ENCODE measurements around the gene TMEM108.

Gene TMEM108

GRCh38 chr3:133158686-133159085 is 120.5 kb downstream of the TMEM108 start:
- H3K27me3 ChIP-seq (ENCODE audit: control insufficient read depth in 1 of 2, insufficient read depth in 2 of 2, low read length in 2 of 2): no peaks in the 10 kb centered on the region
- peaks cover 0 to 2% of the 10 kb centered on the region in 2 donors for H3K9me3 ChIP-seq (ENCODE audit: control insufficient read depth in 1 of 2, low read length in 2 of 2)
- H3K36me3 ChIP-seq (ENCODE audit: control insufficient read depth in 1 of 2, insufficient read depth in 2 of 2, low read length in 2 of 2): no peaks in the 10 kb centered on the region
- no peak overlapping the region for H3K27ac ChIP-seq (ENCODE audit: low read depth, low read length)
- no peaks in the 10 kb centered on the region for H3K4me1 ChIP-seq (ENCODE audit: control insufficient read depth in 1 of 2, insufficient read depth in 2 of 2, low read length in 2 of 2)
- H3K4me3 ChIP-seq (ENCODE audit: low read depth in 1 of 2, low read length in 2 of 2): no peak overlapping the region
- H3K9ac ChIP-seq (ENCODE audit: low read depth in 1 of 2, low read length in 2 of 2): no peak overlapping the region

- no peaks in the 10 kb centered on the region for H3K4me1 ChIP-seq (ENCODE audit: control insufficient read depth in 1 of 2, insufficient read depth in 2 of 2, low read length in 2 of 2)
- no peak overlapping the region for H3K4me3 ChIP-seq (ENCODE audit: low read depth in 1 of 2, low read length in 2 of 2)
- H3K27me3 ChIP-seq (ENCODE audit: control insufficient read depth in 1 of 2, insufficient read depth in 2 of 2, low read length in 2 of 2): no peaks in the 10 kb centered on the region
- peaks cover 0 to 2% of the 10 kb centered on the region in 2 donors for H3K9me3 ChIP-seq (ENCODE audit: control insufficient read depth in 1 of 2, low read length in 2 of 2)
- no peak overlapping the region for H3K9ac ChIP-seq (ENCODE audit: low read depth in 1 of 2, low read length in 2 of 2)
- no peaks in the 10 kb centered on the region for H3K36me3 ChIP-seq (ENCODE audit: control insufficient read depth in 1 of 2, insufficient read depth in 2 of 2, low read length in 2 of 2)
- H3K27ac ChIP-seq (ENCODE audit: low read depth, low read length): no peak overlapping the region
Observed at GRCh38 chr3:133159498-133160475, 121.6 kb downstream of the TMEM108 start.

- Histone ChIP-seq H3K4me1 (ENCODE audit: control insufficient read depth in 1 of 2, insufficient read depth in 2 of 2, low read length in 2 of 2) (no peaks in the 10 kb centered on the region), H3K27ac (ENCODE audit: low read depth, low read length) (no peak overlapping the region), H3K9me3 (ENCODE audit: control insufficient read depth in 1 of 2, low read length in 2 of 2) (peaks cover 0 to 2% of the 10 kb centered on the region in 2 donors), H3K27me3 (ENCODE audit: control insufficient read depth in 1 of 2, insufficient read depth in 2 of 2, low read length in 2 of 2) (no peaks in the 10 kb centered on the region), H3K36me3 (ENCODE audit: control insufficient read depth in 1 of 2, insufficient read depth in 2 of 2, low read length in 2 of 2) (no peaks in the 10 kb centered on the region), H3K4me3 (ENCODE audit: low read depth in 1 of 2, low read length in 2 of 2) (no peak overlapping the region), H3K9ac (ENCODE audit: low read depth in 1 of 2, low read length in 2 of 2) (no peak overlapping the region)
Observed at GRCh38 chr3:133161656-133162055, 123.5 kb downstream of the TMEM108 start.

- Histone ChIP-seq H3K9ac (ENCODE audit: low read depth in 1 of 2, low read length in 2 of 2) (no peak overlapping the region), H3K27me3 (ENCODE audit: control insufficient read depth in 1 of 2, insufficient read depth in 2 of 2, low read length in 2 of 2) (no peaks in the 10 kb centered on the region), H3K4me1 (ENCODE audit: control insufficient read depth in 1 of 2, insufficient read depth in 2 of 2, low read length in 2 of 2) (no peaks in the 10 kb centered on the region), H3K9me3 (ENCODE audit: control insufficient read depth in 1 of 2, low read length in 2 of 2) (peaks cover 0 to 3% of the 10 kb centered on the region in 2 donors), H3K36me3 (ENCODE audit: control insufficient read depth in 1 of 2, insufficient read depth in 2 of 2, low read length in 2 of 2) (no peaks in the 10 kb centered on the region), H3K27ac (ENCODE audit: low read depth, low read length) (no peak overlapping the region), H3K4me3 (ENCODE audit: low read depth in 1 of 2, low read length in 2 of 2) (no peak overlapping the region)
Observed at GRCh38 chr3:133162265-133162664, 124.1 kb downstream of the TMEM108 start.

GRCh38 chr3:133162670-133163305 is 124.6 kb downstream of the TMEM108 start:
- H3K27me3 ChIP-seq (ENCODE audit: control insufficient read depth in 1 of 2, insufficient read depth in 2 of 2, low read length in 2 of 2): no peaks in the 10 kb centered on the region
- H3K27ac ChIP-seq (ENCODE audit: low read depth, low read length): no peak overlapping the region
- no peak overlapping the region for H3K9ac ChIP-seq (ENCODE audit: low read depth in 1 of 2, low read length in 2 of 2)

GRCh38 chr3:133167340-133168024 is 129.3 kb downstream of the TMEM108 start:
- Histone ChIP-seq H3K36me3 (ENCODE audit: control insufficient read depth in 1 of 2, insufficient read depth in 2 of 2, low read length in 2 of 2) (no peaks in the 10 kb centered on the region), H3K9ac (ENCODE audit: low read depth in 1 of 2, low read length in 2 of 2) (no peak overlapping the region), H3K4me1 (ENCODE audit: control insufficient read depth in 1 of 2, insufficient read depth in 2 of 2, low read length in 2 of 2) (no peaks in the 10 kb centered on the region), H3K27me3 (ENCODE audit: control insufficient read depth in 1 of 2, insufficient read depth in 2 of 2, low read length in 2 of 2) (no peaks in the 10 kb centered on the region), H3K4me3 (ENCODE audit: low read depth in 1 of 2, low read length in 2 of 2) (no peak overlapping the region), H3K27ac (ENCODE audit: low read depth, low read length) (no peak overlapping the region), H3K9me3 (ENCODE audit: control insufficient read depth in 1 of 2, low read length in 2 of 2) (peaks cover 0 to 3% of the 10 kb centered on the region in 2 donors)

More at GRCh38 chr3:133162670-133163305, 124.6 kb downstream of the TMEM108 start:
- Histone ChIP-seq H3K9me3 (ENCODE audit: control insufficient read depth in 1 of 2, low read length in 2 of 2) (peaks cover 0 to 3% of the 10 kb centered on the region in 2 donors), H3K4me1 (ENCODE audit: control insufficient read depth in 1 of 2, insufficient read depth in 2 of 2, low read length in 2 of 2) (no peaks in the 10 kb centered on the region), H3K36me3 (ENCODE audit: control insufficient read depth in 1 of 2, insufficient read depth in 2 of 2, low read length in 2 of 2) (no peaks in the 10 kb centered on the region), H3K4me3 (ENCODE audit: low read depth in 1 of 2, low read length in 2 of 2) (no peak overlapping the region)

- Histone ChIP-seq H3K36me3 (ENCODE audit: control insufficient read depth in 1 of 2, insufficient read depth in 2 of 2, low read length in 2 of 2) (no peaks in the 10 kb centered on the region), H3K9ac (ENCODE audit: low read depth in 1 of 2, low read length in 2 of 2) (no peak overlapping the region), H3K27me3 (ENCODE audit: control insufficient read depth in 1 of 2, insufficient read depth in 2 of 2, low read length in 2 of 2) (no peaks in the 10 kb centered on the region), H3K9me3 (ENCODE audit: control insufficient read depth in 1 of 2, low read length in 2 of 2) (peaks cover 0 to 3% of the 10 kb centered on the region in 2 donors), H3K27ac (ENCODE audit: low read depth, low read length) (no peak overlapping the region), H3K4me1 (ENCODE audit: control insufficient read depth in 1 of 2, insufficient read depth in 2 of 2, low read length in 2 of 2) (no peaks in the 10 kb centered on the region), H3K4me3 (ENCODE audit: low read depth in 1 of 2, low read length in 2 of 2) (no peak overlapping the region)
Observed at GRCh38 chr3:133168025-133168401, 129.8 kb downstream of the TMEM108 start.

GRCh38 chr3:133169331-133170068 is 131.3 kb downstream of the TMEM108 start:
- H3K4me3 ChIP-seq (ENCODE audit: low read depth in 1 of 2, low read length in 2 of 2): no peak overlapping the region
- H3K36me3 ChIP-seq (ENCODE audit: control insufficient read depth in 1 of 2, insufficient read depth in 2 of 2, low read length in 2 of 2): no peaks in the 10 kb centered on the region

GRCh38 chr3:133171831-133172230 is 133.6 kb downstream of the TMEM108 start:
- Histone ChIP-seq H3K27ac (ENCODE audit: low read depth, low read length) (no peak overlapping the region), H3K36me3 (ENCODE audit: control insufficient read depth in 1 of 2, insufficient read depth in 2 of 2, low read length in 2 of 2) (no peaks in the 10 kb centered on the region), H3K4me3 (ENCODE audit: low read depth in 1 of 2, low read length in 2 of 2) (no peak overlapping the region), H3K27me3 (ENCODE audit: control insufficient read depth in 1 of 2, insufficient read depth in 2 of 2, low read length in 2 of 2) (no peaks in the 10 kb centered on the region), H3K9ac (ENCODE audit: low read depth in 1 of 2, low read length in 2 of 2) (no peak overlapping the region), H3K4me1 (ENCODE audit: control insufficient read depth in 1 of 2, insufficient read depth in 2 of 2, low read length in 2 of 2) (no peaks in the 10 kb centered on the region), H3K9me3 (ENCODE audit: control insufficient read depth in 1 of 2, low read length in 2 of 2) (no peaks in the 10 kb centered on the region)

More at GRCh38 chr3:133169331-133170068, 131.3 kb downstream of the TMEM108 start:
- H3K4me1 ChIP-seq (ENCODE audit: control insufficient read depth in 1 of 2, insufficient read depth in 2 of 2, low read length in 2 of 2): no peaks in the 10 kb centered on the region
- H3K9ac ChIP-seq (ENCODE audit: low read depth in 1 of 2, low read length in 2 of 2): no peak overlapping the region
- H3K9me3 ChIP-seq (ENCODE audit: control insufficient read depth in 1 of 2, low read length in 2 of 2): peaks cover 0 to 3% of the 10 kb centered on the region in 2 donors
- H3K27me3 ChIP-seq (ENCODE audit: control insufficient read depth in 1 of 2, insufficient read depth in 2 of 2, low read length in 2 of 2): no peaks in the 10 kb centered on the region
- H3K27ac ChIP-seq (ENCODE audit: low read depth, low read length): no peak overlapping the region
